ENCODE results near the gene IGF2BP3.
A peak's percentile ranks its signal among the peaks of the same experiment; 100 is the strongest.

GRCh38 chr7:23273141-23273599, 197.1 kb downstream of the IGF2BP3 start:
- peak; percentile 86 to 99 (median 94) for TF ChIP-seq CTCF (optimal IDR thresholded peaks at IDR 0.05 in 1 of 3, IDR thresholded peaks at IDR 0.05 in 1 of 3, conservative IDR thresholded peaks at IDR 0.05 in 1 of 3; ENCODE audit: extremely low read depth in 1 of 3, insufficient read depth in 2 of 3, low read length in 3 of 3)
- no peak for TF ChIP-seq EZH2 (IDR thresholded peaks at IDR 0.05; ENCODE audit: low read length)

Data from keratinocyte (primary cell).